Suprapubic skin (tissue), 4 donors: Measurements from ENCODE around the gene ADK.

Experiments used
- POLR2A ChIP-seq, 2 donors: fragments of 450-650 bp; IDR thresholded peaks; one replicate each; pipeline ENCODE4 v1.6.1; 2017; ENCODE audit warnings: antibody characterized with exemption in 2 of 2, mild to moderate bottlenecking in 2 of 2, moderate library complexity in 2 of 2
- POLR2AphosphoS5 ChIP-seq, 3 donors: sonication (generic); formaldehyde crosslinking; IDR thresholded peaks; one replicate each; pipeline ENCODE4 v1.6.1; 2017; ENCODE audit warnings: antibody characterized with exemption in 3 of 3
- TF ChIP-seq, protein P1 (sequence below), 2 donors: fragments of 200-600 bp in 1 of 2; fragments of 450-650 bp in 1 of 2; sonication (generic) in 1 of 2; IDR thresholded peaks; one replicate each; pipeline ENCODE4 v1.5.1; 2016 to 2019; ENCODE audit warnings: antibody characterized with exemption in 2 of 2, mild to moderate bottlenecking in 1 of 2, moderate library complexity in 1 of 2

DNA sequence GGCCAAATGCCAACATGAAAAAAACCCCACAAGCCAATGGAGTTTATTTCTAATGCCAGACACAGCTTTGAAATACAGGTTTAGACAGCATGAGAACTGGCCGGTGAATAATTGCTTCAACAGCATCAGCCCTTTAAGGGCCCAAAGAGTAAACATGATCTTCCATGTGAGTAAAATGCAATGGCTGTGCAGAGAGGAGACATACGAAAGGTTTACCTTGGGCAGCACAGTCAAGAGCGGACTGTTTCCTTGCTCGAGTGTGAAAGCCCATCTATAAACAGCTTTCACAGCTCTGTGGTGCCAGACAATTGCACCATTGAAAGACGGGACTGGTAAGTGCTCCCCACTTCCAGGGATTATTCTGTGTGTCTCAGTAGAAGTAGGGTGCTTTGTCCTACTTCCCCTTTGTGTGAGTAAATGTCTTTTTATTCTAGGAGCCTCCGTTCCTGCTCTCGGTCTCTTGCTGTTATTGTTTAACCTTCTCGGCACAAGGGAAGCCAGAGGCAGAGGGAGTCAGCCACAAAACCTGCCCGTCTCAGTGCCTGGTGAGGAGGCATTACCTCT lies 597.5 kb downstream of the ADK start:
- TF ChIP-seq, protein P1, sequence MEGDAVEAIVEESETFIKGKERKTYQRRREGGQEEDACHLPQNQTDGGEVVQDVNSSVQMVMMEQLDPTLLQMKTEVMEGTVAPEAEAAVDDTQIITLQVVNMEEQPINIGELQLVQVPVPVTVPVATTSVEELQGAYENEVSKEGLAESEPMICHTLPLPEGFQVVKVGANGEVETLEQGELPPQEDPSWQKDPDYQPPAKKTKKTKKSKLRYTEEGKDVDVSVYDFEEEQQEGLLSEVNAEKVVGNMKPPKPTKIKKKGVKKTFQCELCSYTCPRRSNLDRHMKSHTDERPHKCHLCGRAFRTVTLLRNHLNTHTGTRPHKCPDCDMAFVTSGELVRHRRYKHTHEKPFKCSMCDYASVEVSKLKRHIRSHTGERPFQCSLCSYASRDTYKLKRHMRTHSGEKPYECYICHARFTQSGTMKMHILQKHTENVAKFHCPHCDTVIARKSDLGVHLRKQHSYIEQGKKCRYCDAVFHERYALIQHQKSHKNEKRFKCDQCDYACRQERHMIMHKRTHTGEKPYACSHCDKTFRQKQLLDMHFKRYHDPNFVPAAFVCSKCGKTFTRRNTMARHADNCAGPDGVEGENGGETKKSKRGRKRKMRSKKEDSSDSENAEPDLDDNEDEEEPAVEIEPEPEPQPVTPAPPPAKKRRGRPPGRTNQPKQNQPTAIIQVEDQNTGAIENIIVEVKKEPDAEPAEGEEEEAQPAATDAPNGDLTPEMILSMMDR (IDR thresholded peaks at IDR 0.05): no peak
- no peak for TF ChIP-seq POLR2A (IDR thresholded peaks at IDR 0.05)
- TF ChIP-seq POLR2AphosphoS5 (IDR thresholded peaks at IDR 0.05): no peak
